Muscle layer of duodenum (tissue), 2 donors: ENCODE data around the gene PER3.
A peak's percentile ranks its signal among the peaks of the same experiment; 100 is the strongest.
"Not testable (repeated sequence)": the region's sequence is repeated elsewhere in the genome, so short reads cannot be mapped to it uniquely, and the experiment has no call there.

Experiments
- H3K27ac ChIP-seq: one replicate; pipeline ENCODE4 v1.7.0; 2013; ENCODE audit warnings: mild to moderate bottlenecking, low read length
- H3K27me3 ChIP-seq: one replicate; pipeline ENCODE4 v1.7.0; 2013; ENCODE audit warnings: low read depth, mild to moderate bottlenecking, control low read depth, low read length
- H3K36me3 ChIP-seq, 2 donors: one replicate each; pipeline ENCODE4 v1.7.0; 2013; ENCODE audit warnings: low read length in 2 of 2, control low read depth in 1 of 2, mild to moderate bottlenecking in 1 of 2; ENCODE audit not compliant: insufficient read depth in 2 of 2, control insufficient read depth in 1 of 2
- H3K4me1 ChIP-seq, 2 donors: one replicate each; pipeline ENCODE4 v1.7.0; 2013; ENCODE audit warnings: low read length in 2 of 2, mild to moderate bottlenecking in 2 of 2, control low read depth in 1 of 2, moderate library complexity in 1 of 2; ENCODE audit not compliant: insufficient read depth in 2 of 2, control insufficient read depth in 1 of 2
- H3K4me3 ChIP-seq, 2 donors: one replicate each; pipeline ENCODE4 v1.7.0; 2013; ENCODE audit warnings: low read length in 2 of 2, low read depth in 1 of 2, mild to moderate bottlenecking in 1 of 2
- H3K9me3 ChIP-seq, 2 donors: one replicate each; pipeline ENCODE4 v1.7.0; 2013; ENCODE audit warnings: low read length in 2 of 2, control low read depth in 1 of 2, mild to moderate bottlenecking in 1 of 2; ENCODE audit not compliant: control insufficient read depth in 1 of 2
- donor health status: healthy.

Gene PER3

GRCh38 chr1:7780976-7781375 lies 3.1 kb upstream of the PER3 start:
- H3K36me3 ChIP-seq = peaks cover 38 to 45% of the 10 kb centered on the region in 2 donors
- H3K4me3 ChIP-seq = no peak overlapping the region
- H3K9me3 ChIP-seq = no peaks in the 10 kb centered on the region
- H3K27me3 ChIP-seq = no peaks in the 10 kb centered on the region
- H3K4me1 ChIP-seq = peaks cover 0 to 28% of the 10 kb centered on the region in 2 donors
- no peak overlapping the region for H3K27ac ChIP-seq

DNA sequence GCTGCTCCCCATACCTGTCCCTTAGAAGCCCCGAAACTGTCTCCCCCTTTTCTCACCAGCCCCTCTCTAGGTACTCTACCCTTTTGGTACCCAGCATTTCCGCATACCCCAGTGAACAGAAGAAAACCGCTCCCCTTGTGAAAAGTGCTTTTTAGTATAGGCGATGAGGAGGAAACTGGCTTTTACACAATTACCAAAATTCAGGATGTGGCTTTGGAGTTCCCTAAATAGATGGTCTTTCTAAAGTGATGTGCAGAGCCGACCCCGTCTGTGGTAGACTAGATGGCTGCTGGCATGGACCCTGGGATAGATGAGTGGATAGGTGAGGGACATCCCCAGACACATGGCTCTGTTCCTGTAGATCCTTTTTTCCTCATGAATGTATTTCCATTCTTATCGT lies 2.6 kb upstream of the PER3 start:
- H3K27me3 ChIP-seq = no peaks in the 10 kb centered on the region
- H3K36me3 ChIP-seq = peaks cover 38 to 47% of the 10 kb centered on the region in 2 donors
- peaks cover 0 to 34% of the 10 kb centered on the region in 2 donors for H3K4me1 ChIP-seq
- no peak overlapping the region for H3K4me3 ChIP-seq
- no peaks in the 10 kb centered on the region for H3K9me3 ChIP-seq
- H3K27ac ChIP-seq = no peak overlapping the region

DNA sequence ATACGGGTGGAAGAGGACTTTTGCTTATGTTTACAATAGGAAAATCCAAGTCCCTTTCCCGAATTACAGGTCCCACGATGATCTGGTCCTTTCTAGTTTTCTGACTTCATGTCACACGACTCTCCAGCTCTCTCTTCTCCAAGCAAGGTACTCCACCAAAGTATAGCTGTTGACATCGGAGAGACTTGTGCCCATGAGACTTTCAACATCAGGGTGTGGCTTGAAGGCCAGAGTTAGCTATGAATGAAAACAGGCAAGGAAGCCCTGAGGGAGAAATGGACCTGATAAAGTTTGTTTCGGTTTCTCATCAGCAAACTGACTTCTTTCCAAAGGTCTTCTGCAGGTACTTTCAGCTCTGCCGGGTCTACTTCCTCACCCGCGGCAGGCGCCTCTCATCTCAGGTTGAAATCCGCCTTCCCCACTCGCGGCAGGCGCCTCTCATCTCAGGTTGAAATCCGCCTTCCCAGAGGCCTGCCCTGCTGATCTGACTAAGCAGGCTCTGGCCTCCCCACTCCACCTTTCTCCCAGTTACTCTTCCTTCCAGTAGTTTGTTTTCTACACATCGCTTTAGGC lies 2.1 kb upstream of the PER3 start:
- no peaks in the 10 kb centered on the region for H3K27me3 ChIP-seq
- H3K27ac ChIP-seq = peak overlapping the region; percentile 54
- H3K4me1 ChIP-seq = peaks cover 0 to 38% of the 10 kb centered on the region in 2 donors
- no peaks in the 10 kb centered on the region for H3K9me3 ChIP-seq
- H3K4me3 ChIP-seq = peak overlapping the region in 1 of 2 donors; percentile 13
- peaks cover 36 to 45% of the 10 kb centered on the region in 2 donors for H3K36me3 ChIP-seq

GRCh38 chr1:7783178-7783711 lies 846 bp upstream of the PER3 start:
- Histone ChIP-seq H3K4me1 (peaks cover 0 to 40% of the 10 kb centered on the region in 2 donors), H3K27me3 (no peaks in the 10 kb centered on the region), H3K27ac (no peak overlapping the region), H3K36me3 (peaks cover 28 to 38% of the 10 kb centered on the region in 2 donors), H3K4me3 (peak overlapping the region; percentile 13 to 60), H3K9me3 (no peaks in the 10 kb centered on the region)

- Histone ChIP-seq H3K9me3 (no peaks in the 10 kb centered on the region), H3K36me3 (peaks cover 20 to 39% of the 10 kb centered on the region in 2 donors), H3K27ac (no peak overlapping the region), H3K4me1 (peaks cover 0 to 43% of the 10 kb centered on the region in 2 donors), H3K27me3 (no peaks in the 10 kb centered on the region), H3K4me3 (peak overlapping the region; percentile 55 to 78)
These were observed 491 bp downstream of the PER3 start for GRCh38 chr1:7784492-7785071.

- Histone ChIP-seq H3K9me3 (no peaks in the 10 kb centered on the region), H3K27ac (no peak overlapping the region), H3K4me3 (peak overlapping the region; percentile 55 to 78), H3K4me1 (peaks cover 0 to 43% of the 10 kb centered on the region in 2 donors), H3K36me3 (peaks cover 15 to 39% of the 10 kb centered on the region in 2 donors), H3K27me3 (no peaks in the 10 kb centered on the region)
These were observed 1.0 kb downstream of the PER3 start for GRCh38 chr1:7785108-7785507.

DNA sequence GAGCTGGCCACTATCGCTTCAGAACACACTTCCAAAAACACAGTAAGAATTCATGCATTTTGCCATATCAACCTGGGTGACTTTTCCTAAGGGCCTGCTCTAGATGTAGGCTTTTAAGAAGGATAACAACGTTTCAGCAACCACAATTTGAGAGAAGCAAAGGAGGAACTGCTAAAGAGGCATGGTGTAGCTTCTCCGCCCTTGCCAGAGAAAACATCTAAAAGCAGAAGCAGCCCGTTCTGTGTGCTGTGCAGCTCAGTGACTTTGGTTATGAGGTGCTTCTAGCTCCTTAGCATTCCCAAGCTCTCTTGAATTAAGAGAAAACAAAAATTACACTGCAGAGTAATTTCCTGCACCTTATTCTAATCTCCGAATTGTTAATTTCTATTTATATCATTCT lies 2.7 kb downstream of the PER3 start:
- H3K36me3 ChIP-seq = peaks cover 12 to 43% of the 10 kb centered on the region in 2 donors
- peak overlapping the region in 1 of 2 donors; percentile 17 for H3K4me3 ChIP-seq
- H3K9me3 ChIP-seq = no peaks in the 10 kb centered on the region
- peaks cover 0 to 38% of the 10 kb centered on the region in 2 donors for H3K4me1 ChIP-seq
- no peaks in the 10 kb centered on the region for H3K27me3 ChIP-seq
- no peak overlapping the region for H3K27ac ChIP-seq

- H3K27me3 ChIP-seq = no peaks in the 10 kb centered on the region
- no peaks in the 10 kb centered on the region for H3K9me3 ChIP-seq
- peaks cover 0 to 26% of the 10 kb centered on the region in 2 donors for H3K4me1 ChIP-seq
- no peak overlapping the region for H3K27ac ChIP-seq
- H3K4me3 ChIP-seq = no peak overlapping the region
- H3K36me3 ChIP-seq = peaks cover 26 to 66% of the 10 kb centered on the region in 2 donors
These were observed 5.7 kb downstream of the PER3 start for GRCh38 chr1:7789828-7790227.

GRCh38 chr1:7791027-7791426 lies 6.9 kb downstream of the PER3 start:
- not testable (repeated sequence) for H3K4me3 ChIP-seq, H3K27me3 ChIP-seq
- H3K36me3 ChIP-seq = peaks cover 28 to 78% of the 10 kb centered on the region in 2 donors

GRCh38 chr1:7795406-7795805 lies 11.3 kb downstream of the PER3 start:
- Histone ChIP-seq H3K36me3 (peaks cover 36 to 77% of the 10 kb centered on the region in 2 donors), H3K4me1 (no peaks in the 10 kb centered on the region), H3K4me3 (no peak overlapping the region), H3K27ac (no peak overlapping the region), H3K9me3 (no peaks in the 10 kb centered on the region), H3K27me3 (no peaks in the 10 kb centered on the region)

More at GRCh38 chr1:7791027-7791426, 6.9 kb downstream of the PER3 start:
- not testable (repeated sequence) for H3K9me3 ChIP-seq, H3K27ac ChIP-seq
- peaks cover 0 to 14% of the 10 kb centered on the region in 2 donors for H3K4me1 ChIP-seq

GRCh38 chr1:7805460-7805859 lies 21.4 kb downstream of the PER3 start:
- H3K9me3 ChIP-seq = no peaks in the 10 kb centered on the region
- no peak overlapping the region for H3K27ac ChIP-seq
- peaks cover 42 to 81% of the 10 kb centered on the region in 2 donors for H3K36me3 ChIP-seq
- H3K4me3 ChIP-seq = no peak overlapping the region
- H3K27me3 ChIP-seq = no peaks in the 10 kb centered on the region
- no peaks in the 10 kb centered on the region for H3K4me1 ChIP-seq
